Measurements from ENCODE around the gene SMAD6. TPM values are rescaled to one million over a fixed set of nuclear protein-coding genes. Genes with fewer than 3 reads are reported as not detected.
A peak's percentile ranks its signal among the peaks of the same experiment; 100 is the strongest.

The SMAD6 gene
- total RNA-seq, 2 experiments from 2014 or later, result 0.25 to 0.41 TPM

DNA sequence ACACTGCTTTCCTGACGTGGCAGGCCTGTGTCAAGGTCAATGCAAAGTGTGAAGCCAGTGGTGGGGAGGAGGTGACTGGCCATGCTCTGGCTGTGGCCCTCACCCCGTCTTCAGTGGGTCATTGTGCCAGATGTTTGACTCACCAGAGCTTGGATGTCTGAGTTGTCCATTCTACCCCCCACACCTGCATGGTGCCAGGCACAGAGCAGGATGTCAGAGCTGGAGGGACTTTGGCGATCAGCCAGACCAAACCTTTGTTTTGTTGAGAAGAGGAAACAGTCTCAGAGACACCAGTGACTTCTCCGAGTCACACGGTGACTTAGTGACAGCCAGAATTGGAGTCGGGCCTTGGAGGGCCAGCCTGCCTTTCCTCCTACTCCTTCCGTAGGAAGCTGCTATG is 49.5 kb downstream of the SMAD6 start:
- intact Hi-C loops (cut with micrococcal nuclease), result no loop called here
- H3K4me3 Mint-ChIP-seq, result no peak overlapping the region
- POLR2A ChIA-PET, result interaction anchor here (0.6 kb wide), 1 partner anchor 30 kb away, joined by 3 read pairs; no protein-coding TSS in a partner anchor

DNA sequence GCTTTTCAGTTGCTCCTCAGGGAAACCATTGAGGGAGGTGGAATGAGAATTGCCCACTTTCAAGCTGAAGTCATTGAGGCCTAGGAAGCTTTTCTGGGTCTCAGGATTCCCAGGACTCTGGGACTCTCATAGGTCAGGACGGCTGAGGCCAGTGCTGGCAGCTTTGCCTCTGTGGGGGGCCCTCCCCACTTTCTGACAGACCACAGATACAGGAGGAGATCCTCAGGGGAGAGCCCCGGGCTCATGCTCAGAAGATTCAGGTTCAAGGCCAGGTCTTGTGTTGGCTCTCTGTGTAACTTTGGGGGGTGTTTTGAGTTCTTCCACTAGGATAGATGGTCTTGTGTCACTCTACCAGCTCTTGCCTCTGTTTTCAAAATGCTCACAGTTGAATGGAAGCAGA is 50.0 kb downstream of the SMAD6 start:
- ATAC-seq (no peak), DNase-seq (no peak)
- H3K4me3 Mint-ChIP-seq, result no peak overlapping the region
- TF ChIP-seq, protein P1, sequence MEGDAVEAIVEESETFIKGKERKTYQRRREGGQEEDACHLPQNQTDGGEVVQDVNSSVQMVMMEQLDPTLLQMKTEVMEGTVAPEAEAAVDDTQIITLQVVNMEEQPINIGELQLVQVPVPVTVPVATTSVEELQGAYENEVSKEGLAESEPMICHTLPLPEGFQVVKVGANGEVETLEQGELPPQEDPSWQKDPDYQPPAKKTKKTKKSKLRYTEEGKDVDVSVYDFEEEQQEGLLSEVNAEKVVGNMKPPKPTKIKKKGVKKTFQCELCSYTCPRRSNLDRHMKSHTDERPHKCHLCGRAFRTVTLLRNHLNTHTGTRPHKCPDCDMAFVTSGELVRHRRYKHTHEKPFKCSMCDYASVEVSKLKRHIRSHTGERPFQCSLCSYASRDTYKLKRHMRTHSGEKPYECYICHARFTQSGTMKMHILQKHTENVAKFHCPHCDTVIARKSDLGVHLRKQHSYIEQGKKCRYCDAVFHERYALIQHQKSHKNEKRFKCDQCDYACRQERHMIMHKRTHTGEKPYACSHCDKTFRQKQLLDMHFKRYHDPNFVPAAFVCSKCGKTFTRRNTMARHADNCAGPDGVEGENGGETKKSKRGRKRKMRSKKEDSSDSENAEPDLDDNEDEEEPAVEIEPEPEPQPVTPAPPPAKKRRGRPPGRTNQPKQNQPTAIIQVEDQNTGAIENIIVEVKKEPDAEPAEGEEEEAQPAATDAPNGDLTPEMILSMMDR (IDR thresholded peaks at IDR 0.05), result no peak
- ChIA-PET POLR2A (interaction anchor here (0.6 kb wide), 1 partner anchor 30 kb away, joined by 3 read pairs; no protein-coding TSS in a partner anchor), CTCF (no interaction called here)
- H3K9me3 Mint-ChIP-seq, result peaks cover 6% of the 10 kb centered on the region
- H3K36me3 Mint-ChIP-seq (ENCODE audit: low read depth), result no peaks in the 10 kb centered on the region
- H3K27me3 Mint-ChIP-seq, result no peaks in the 10 kb centered on the region
- intact Hi-C loops (cut with micrococcal nuclease), result no loop called here
- no peak overlapping the region for H3K27ac Mint-ChIP-seq
- peaks cover 9% of the 10 kb centered on the region for H3K4me1 Mint-ChIP-seq (ENCODE audit: low read depth)

More for the DNA sequence above, 49.5 kb downstream of the SMAD6 start:
- H3K9me3 Mint-ChIP-seq, result peaks cover 6% of the 10 kb centered on the region
- H3K27ac Mint-ChIP-seq, result no peak overlapping the region
- ATAC-seq (peak; percentile 68), DNase-seq (peak; percentile 53)
- no peaks in the 10 kb centered on the region for H3K27me3 Mint-ChIP-seq
- CTCF ChIA-PET, result no interaction called here
- TF ChIP-seq, protein P1 (IDR thresholded peaks at IDR 0.05), result no peak
- H3K4me1 Mint-ChIP-seq (ENCODE audit: low read depth), result peaks cover 9% of the 10 kb centered on the region
- H3K36me3 Mint-ChIP-seq (ENCODE audit: low read depth), result no peaks in the 10 kb centered on the region

DNA sequence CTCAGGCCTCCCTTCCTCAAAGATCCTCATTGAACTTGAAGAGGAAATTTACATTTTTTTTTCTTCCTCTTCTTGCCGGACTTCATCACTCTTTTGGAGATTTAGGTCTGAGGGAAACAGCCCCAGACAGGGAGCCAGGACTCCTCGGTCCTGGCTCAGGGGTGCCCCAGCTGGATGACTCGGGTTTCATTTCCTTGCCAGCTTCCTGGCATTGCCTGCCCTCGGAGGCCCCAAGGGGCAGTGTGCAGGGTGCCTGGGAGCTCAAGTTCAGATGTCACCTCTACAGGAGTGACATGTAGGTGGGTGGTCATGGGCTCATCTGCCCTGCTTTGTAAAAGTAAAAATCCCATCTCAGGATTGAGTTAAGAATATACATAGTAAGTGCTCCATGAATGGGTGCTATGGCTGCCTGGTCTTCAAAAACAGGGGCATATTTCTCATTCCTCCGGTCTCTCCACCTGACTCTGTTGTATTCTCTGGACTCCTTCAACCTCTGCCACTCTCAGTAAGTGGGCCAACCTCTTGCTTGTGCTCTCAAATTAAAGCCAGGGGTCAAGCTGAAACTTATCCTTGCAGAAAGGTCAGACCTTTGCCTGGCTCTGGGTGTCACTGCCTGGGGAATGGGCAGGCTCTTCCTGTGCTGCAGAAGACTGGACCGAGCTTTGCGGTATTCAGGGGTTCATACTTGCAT is 51.8 kb downstream of the SMAD6 start:
- CTCF ChIA-PET, result interaction anchor here (1.1 kb wide), 1 partner anchor 21 kb away, joined by 3 read pairs; no protein-coding TSS in a partner anchor
- H3K36me3 Mint-ChIP-seq (ENCODE audit: low read depth), result no peaks in the 10 kb centered on the region

DNA sequence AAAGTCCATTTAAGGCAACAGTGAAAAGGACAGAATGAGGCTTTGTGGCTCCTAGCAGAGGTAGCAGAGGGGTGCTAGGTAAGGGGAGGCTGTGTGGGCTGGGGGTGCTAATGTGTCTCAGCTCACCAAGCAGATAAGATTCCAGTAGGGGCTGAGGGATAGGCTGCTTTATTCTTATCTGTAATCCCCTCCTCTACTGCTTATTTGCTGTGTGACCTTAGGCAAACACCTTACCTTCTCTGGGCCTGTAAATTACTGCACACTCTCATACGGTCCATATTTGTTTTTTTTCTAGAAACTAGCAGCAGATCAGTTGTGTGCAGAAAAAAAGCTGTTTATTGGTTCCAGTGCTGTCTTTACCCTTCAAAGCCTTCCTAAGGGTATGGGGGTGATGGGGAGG is 52.8 kb downstream of the SMAD6 start:
- H3K27ac Mint-ChIP-seq, result no peak overlapping the region
- CTCF ChIA-PET, result interaction anchor here (1.1 kb wide), 1 partner anchor 20 kb away, joined by 3 read pairs; no protein-coding TSS in a partner anchor

More for the DNA sequence above, 51.8 kb downstream of the SMAD6 start:
- intact Hi-C loops (cut with micrococcal nuclease), result no loop called here
- ATAC-seq, result no peak
- Mint-ChIP-seq H3K4me1 (ENCODE audit: low read depth) (peaks cover 9% of the 10 kb centered on the region), H3K27me3 (no peaks in the 10 kb centered on the region), H3K9me3 (peaks cover 6% of the 10 kb centered on the region), H3K4me3 (no peak overlapping the region), H3K27ac (no peak overlapping the region)
- TF ChIP-seq, protein P1 (IDR thresholded peaks at IDR 0.05), result no peak
- POLR2A ChIA-PET, result no interaction called here
- no peak for DNase-seq

More for the DNA sequence above, 52.8 kb downstream of the SMAD6 start:
- Mint-ChIP-seq H3K36me3 (ENCODE audit: low read depth) (no peaks in the 10 kb centered on the region), H3K4me1 (ENCODE audit: low read depth) (peaks cover 9% of the 10 kb centered on the region), H3K9me3 (peaks cover 6% of the 10 kb centered on the region), H3K4me3 (no peak overlapping the region), H3K27me3 (no peaks in the 10 kb centered on the region)
- DNase-seq, result no peak
- ATAC-seq, result no peak
- intact Hi-C loops (cut with micrococcal nuclease), result no loop called here
- TF ChIP-seq, protein P1 (IDR thresholded peaks at IDR 0.05), result no peak
- POLR2A ChIA-PET, result no interaction called here

Measured in activated CD8-positive, alpha-beta T cell treated with anti-CD3 and anti-CD28 coated beads for 36 hours (primary cell).